ENCODE data around the gene EZR. TPM values are rescaled to one million over a fixed set of nuclear protein-coding genes. Genes with fewer than 3 reads are reported as not detected.
A peak's percentile ranks its signal among the peaks of the same experiment; 100 is the strongest.

The EZR gene
- total RNA-seq, 1 donor from 2014 or later = 314 TPM

DNA sequence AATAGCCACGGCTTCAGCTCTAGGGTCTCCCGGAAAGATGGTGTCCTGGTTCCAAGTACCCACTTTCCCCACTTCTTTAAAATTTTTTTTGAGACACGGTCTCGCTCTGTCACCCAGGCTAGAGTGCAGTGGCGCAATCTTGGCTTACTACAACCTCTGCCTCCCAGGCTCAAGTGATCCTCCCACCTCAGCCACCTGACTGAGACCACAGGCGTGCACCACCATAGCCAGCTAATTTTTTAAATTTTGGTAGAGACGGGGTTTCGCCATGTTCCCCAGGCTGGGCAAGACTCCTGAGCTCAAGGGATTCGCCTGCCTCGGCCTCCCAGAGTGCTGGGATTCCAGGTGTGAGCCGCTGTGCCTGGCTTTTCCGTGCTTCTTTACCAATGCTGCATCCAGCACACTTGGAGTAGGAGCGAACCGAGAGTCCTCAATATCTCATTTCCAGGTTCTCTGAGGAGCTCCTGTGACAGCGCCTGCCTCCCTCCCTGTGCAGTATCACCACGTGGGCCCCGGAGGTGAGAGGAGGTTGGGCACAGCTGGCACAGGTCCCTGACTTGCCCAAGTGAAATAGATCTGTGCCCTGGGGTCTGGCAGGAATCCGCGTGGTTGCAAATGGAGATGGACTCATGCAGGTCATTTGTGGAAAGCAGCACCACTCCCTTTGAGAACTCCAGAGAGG, 37.3 kb downstream of the EZR start:
- DNase-seq (ENCODE audit: low read depth) (no peak), FAIRE-seq (no peak)
- TF ChIP-seq, protein P1, sequence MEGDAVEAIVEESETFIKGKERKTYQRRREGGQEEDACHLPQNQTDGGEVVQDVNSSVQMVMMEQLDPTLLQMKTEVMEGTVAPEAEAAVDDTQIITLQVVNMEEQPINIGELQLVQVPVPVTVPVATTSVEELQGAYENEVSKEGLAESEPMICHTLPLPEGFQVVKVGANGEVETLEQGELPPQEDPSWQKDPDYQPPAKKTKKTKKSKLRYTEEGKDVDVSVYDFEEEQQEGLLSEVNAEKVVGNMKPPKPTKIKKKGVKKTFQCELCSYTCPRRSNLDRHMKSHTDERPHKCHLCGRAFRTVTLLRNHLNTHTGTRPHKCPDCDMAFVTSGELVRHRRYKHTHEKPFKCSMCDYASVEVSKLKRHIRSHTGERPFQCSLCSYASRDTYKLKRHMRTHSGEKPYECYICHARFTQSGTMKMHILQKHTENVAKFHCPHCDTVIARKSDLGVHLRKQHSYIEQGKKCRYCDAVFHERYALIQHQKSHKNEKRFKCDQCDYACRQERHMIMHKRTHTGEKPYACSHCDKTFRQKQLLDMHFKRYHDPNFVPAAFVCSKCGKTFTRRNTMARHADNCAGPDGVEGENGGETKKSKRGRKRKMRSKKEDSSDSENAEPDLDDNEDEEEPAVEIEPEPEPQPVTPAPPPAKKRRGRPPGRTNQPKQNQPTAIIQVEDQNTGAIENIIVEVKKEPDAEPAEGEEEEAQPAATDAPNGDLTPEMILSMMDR (IDR thresholded peaks at IDR 0.05; ENCODE audit: insufficient read depth, low read length, severe bottlenecking) = no peak
- Histone ChIP-seq H3K36me3 (ENCODE audit: control insufficient read depth, insufficient read depth, low read length) (peaks cover 45% of the 10 kb centered on the region), H3K27me3 (ENCODE audit: control insufficient read depth, insufficient read depth, low read length) (no peaks in the 10 kb centered on the region), H3K4me3 (ENCODE audit: low read depth, low read length) (no peak overlapping the region)

DNA sequence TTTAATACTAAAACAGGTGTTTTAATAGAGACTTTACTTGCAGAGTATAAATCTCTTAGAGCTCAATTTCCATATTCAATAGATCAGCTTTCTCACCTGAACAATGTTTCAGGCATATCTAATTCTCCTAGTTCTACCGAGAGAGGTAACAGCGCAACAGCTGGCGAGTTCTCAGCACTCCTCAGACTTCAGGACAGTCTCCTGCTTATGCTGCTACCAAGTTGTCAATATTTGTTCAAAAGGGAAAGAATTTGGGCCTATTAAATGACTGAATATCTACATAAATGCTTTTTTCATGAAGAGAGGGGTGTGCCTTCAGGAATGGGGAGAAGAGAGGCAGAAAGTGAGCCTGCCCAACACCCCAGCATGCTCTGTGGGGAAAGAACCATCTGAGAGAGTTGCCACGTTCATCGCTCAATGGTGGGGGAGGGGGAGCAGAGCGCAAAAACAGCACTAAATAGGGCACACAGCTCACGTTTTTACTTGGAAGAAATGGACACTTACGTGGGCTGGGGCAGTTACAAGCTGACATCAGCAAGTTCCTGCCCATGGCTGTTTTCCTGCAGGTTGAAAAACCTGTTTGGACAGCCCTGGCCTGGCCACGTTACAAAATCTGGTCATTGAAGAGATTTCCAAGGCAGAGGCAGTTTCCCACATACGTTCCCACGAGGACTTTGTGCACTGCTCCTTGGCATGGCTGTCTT, 38.0 kb downstream of the EZR start:
- TF ChIP-seq, protein P1 (IDR thresholded peaks at IDR 0.05; ENCODE audit: insufficient read depth, low read length, severe bottlenecking) = no peak
- FAIRE-seq (no peak), DNase-seq (ENCODE audit: low read depth) (peak; percentile 83)
- H3K4me3 ChIP-seq (ENCODE audit: low read depth, low read length) = no peak overlapping the region
- H3K36me3 ChIP-seq (ENCODE audit: control insufficient read depth, insufficient read depth, low read length) = peaks cover 52% of the 10 kb centered on the region
- H3K27me3 ChIP-seq (ENCODE audit: control insufficient read depth, insufficient read depth, low read length) = no peaks in the 10 kb centered on the region

DNA sequence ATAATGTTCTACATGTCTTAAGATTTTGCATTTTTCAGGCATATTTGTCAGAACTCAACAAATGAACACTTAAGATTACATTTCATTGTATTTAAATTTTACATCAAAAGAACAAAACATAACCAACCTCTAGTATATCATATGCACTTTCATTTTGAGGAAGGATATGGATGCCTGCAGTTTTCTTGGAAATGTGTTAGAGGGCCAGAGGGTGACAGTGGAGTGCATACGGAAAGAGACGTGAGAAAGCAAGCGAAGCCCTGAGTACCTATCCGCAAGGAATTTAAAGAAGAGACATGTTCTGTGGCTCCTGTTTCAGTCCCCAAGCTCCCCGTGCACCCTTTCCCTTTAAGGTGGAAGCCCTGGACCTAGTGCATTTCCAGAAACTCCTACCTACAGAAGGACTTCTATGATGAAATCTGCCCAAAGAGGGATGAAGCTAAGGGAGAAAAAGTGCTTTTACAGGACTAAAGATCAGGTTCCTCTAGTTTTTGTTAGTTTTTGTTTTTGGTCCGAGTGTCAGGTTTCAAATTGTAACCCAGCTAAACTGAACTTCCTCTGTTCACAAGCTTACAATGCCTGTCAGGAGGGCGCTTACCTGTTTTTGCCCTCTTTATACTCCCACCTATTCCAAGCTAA, 38.8 kb downstream of the EZR start:
- FAIRE-seq (no peak), DNase-seq (ENCODE audit: low read depth) (no peak)
- peaks cover 56% of the 10 kb centered on the region for H3K36me3 ChIP-seq (ENCODE audit: control insufficient read depth, insufficient read depth, low read length)
- H3K4me3 ChIP-seq (ENCODE audit: low read depth, low read length) = no peak overlapping the region
- H3K27me3 ChIP-seq (ENCODE audit: control insufficient read depth, insufficient read depth, low read length) = no peaks in the 10 kb centered on the region
- TF ChIP-seq, protein P1 (IDR thresholded peaks at IDR 0.05; ENCODE audit: insufficient read depth, low read length, severe bottlenecking) = no peak

DNA sequence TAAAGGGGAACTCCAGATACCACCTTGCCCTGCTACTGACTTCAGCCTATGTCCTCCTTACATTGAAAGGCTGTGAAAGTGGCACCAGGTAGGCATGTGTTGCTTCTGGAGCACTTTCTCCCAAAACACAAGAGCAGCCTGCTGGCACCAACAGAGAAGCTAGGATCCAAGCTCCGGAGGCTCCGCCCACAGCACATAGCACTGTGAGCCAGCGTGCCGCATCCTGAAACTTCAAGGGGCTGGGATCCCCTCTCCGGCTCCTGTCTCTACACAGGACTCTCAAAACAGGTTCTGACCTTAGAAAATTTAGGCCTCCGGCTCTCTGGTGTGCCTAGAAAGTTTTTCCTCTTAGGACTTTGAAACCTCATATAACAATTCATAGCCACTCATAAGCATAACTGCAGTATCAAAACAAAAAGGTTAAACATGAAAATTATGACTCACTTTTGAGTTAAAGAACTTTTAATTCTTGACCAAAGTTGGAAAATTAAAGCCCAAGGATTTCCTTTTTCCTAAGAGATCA, 41.1 kb downstream of the EZR start:
- DNase-seq (ENCODE audit: low read depth) = no peak
- no peaks in the 10 kb centered on the region for H3K27me3 ChIP-seq (ENCODE audit: control insufficient read depth, insufficient read depth, low read length)
- TF ChIP-seq, protein P1 (IDR thresholded peaks at IDR 0.05; ENCODE audit: insufficient read depth, low read length, severe bottlenecking) = no peak
- H3K4me3 ChIP-seq (ENCODE audit: low read depth, low read length) = no peak overlapping the region
- H3K36me3 ChIP-seq (ENCODE audit: control insufficient read depth, insufficient read depth, low read length) = peaks cover 42% of the 10 kb centered on the region
- FAIRE-seq = no peak

DNA sequence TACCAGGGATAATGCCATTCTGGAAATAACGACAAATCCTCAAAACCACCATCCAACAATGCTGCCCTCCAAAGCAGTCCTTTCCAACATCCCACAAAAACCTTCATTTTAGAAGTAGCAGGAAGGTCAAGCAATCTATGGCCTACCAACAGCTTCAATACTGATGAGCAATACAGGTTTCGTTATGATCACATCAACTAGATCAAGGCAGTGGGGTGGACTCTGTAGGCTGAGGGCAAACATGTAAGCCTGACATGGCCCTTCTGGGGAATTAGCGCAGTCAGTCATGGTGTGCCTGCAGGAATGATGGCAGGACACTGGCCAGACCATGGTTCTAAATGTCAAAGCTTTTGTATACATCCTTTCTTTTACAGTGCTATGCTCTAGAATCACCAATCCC, 41.7 kb downstream of the EZR start:
- FAIRE-seq = peak; percentile 40
- TF ChIP-seq, protein P1 (IDR thresholded peaks at IDR 0.05; ENCODE audit: insufficient read depth, low read length, severe bottlenecking) = no peak
- Histone ChIP-seq H3K27me3 (ENCODE audit: control insufficient read depth, insufficient read depth, low read length) (no peaks in the 10 kb centered on the region), H3K4me3 (ENCODE audit: low read depth, low read length) (no peak overlapping the region), H3K36me3 (ENCODE audit: control insufficient read depth, insufficient read depth, low read length) (peaks cover 39% of the 10 kb centered on the region)
- no peak for DNase-seq (ENCODE audit: low read depth)

Measured in bronchial epithelial cell (primary cell).